T-helper 1 cell (primary cell): ENCODE measurements around the gene NUDT3.
"Not testable (repeated sequence)": the region's sequence is repeated elsewhere in the genome, so short reads cannot be mapped to it uniquely, and the experiment has no call there.

Source experiments
- DNase-seq, 5 donors: peaks; one replicate each; pipeline ENCODE4 v3.0.0-alpha.2; 2012 to 2020

NUDT3 gene

DNA sequence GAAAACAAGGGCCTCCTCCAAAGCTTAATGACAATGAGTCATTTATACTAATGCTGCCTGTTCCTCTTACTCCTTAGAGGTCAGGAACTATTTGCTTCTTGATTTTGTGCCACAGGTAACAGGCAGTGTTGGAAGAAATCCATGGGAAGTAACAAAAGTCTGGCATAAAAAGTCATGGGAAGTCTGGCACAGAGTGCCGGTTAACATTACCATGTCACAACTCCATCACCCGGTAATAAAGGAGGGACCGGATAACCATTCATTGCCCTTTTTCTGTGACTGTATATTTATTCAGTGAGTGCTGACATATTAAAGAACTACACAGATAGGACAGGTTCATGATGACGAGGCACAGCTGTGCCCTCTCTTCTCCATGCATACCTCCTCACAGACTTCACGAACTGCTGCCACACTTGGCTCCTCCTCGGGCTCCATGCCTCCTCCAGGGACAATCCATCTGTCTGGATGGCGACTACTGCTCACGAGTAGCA is 50.9 kb downstream of the NUDT3 start:
- DNase-seq, result no peak

DNA sequence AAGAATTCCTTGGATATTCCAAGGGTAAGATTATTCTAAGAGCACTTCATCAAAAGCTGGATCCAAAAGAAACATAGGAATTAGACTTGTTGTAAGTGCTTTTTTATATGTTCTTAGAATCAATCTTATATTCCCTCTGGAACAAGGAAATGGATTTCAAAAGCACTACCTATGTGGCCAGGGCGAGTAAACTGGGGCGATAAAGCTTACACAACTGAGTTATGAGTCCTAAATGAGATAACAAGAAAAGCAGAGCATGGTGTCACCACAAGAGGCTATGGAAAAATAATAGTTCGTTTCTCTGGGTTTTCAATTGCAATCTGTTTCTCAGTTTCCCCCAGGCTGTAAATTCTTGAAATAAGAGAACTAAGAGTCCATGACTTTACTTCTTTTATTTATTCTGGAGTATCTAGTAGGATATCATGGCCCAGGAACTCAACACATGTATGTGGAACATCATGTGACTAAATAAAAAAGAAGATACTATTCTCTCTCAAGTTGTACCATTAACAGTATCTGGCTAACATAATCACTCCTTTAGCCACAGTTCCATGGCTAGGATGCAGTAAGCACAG is 51.5 kb downstream of the NUDT3 start:
- DNase-seq, result no peak

DNA sequence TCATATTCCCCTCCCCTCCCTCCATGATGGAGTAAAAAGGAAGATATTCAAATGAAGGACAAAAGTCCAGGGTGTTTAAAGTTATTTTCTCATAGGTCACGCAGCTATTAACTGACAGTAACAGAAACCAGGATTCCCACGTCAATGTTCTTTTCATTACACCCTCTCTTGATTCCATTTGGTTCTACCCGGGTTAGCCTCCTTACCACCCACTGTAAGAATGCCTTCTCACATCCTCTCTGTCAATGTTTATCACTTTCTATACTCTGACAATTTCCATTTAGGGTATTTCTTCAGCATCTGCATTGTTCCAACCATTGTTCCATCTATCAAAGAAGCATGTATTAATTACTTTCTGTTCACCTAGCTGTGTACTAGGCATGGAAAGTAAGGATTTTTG is 52.1 kb downstream of the NUDT3 start:
- DNase-seq, result no peak

DNA sequence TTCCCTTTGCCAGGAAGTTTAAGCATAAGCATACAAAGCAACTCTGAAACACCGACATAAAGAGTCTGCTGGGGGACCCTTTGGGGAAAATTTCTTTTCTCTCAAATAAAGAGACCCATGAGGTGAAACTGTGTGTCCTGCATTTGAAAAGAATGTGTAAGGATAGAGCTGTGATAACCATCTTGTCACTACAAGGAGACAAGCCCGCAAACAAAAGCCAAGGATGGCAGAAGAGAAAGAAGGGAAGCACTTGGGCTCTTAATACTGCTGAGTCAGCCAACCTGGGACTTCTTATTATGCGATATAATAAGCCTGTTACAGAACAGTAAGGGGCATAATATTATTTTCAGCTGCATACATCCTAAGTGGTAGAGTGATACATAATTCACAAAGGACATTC is 52.5 kb downstream of the NUDT3 start:
- no peak for DNase-seq

GRCh38 chr6:34339432-34339831 is 53.0 kb downstream of the NUDT3 start:
- DNase-seq, result no peak

DNA sequence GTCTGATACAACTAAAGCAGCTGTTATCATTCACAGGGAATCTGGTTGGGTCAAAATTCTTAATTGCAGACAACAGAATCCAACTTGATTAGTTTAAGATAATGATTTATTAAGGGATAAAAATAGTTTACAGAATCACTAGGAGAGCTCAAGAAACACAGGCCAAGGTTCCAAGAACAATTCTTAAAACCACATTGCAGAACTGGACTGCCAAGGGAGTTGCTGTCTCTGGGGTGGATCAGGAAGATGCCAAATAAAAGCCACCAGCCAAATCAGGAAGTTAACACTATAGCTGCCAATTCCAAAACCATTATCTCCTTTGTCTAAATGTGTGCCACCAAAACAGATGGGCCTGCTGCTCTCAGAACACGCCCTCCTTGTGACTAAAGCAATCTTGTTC is 53.7 kb downstream of the NUDT3 start:
- no peak for DNase-seq

DNA sequence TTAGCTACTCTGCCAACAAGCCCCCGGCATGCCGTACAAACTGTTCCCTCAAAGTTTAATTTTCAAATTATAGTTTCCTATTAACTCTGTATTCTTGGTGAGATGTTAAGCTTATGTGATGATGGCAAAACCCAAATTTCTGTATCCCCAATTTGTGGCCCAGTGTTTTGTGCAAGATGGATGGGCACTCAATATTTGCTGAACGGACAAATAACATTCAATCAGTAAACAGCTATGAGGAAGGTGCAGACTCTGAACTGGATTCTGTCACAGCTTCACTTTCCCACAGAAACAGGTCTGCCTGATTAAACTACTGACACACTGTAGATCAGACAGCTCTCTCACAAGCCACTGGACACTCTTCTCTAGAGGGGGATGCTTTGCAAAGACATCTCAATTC is 54.1 kb downstream of the NUDT3 start:
- no peak for DNase-seq

- DNase-seq, result no peak
Observed at GRCh38 chr6:34334796-34335416, 57.6 kb downstream of the NUDT3 start.

- no peak for DNase-seq
Observed at GRCh38 chr6:34333858-34334257, 58.6 kb downstream of the NUDT3 start.

DNA sequence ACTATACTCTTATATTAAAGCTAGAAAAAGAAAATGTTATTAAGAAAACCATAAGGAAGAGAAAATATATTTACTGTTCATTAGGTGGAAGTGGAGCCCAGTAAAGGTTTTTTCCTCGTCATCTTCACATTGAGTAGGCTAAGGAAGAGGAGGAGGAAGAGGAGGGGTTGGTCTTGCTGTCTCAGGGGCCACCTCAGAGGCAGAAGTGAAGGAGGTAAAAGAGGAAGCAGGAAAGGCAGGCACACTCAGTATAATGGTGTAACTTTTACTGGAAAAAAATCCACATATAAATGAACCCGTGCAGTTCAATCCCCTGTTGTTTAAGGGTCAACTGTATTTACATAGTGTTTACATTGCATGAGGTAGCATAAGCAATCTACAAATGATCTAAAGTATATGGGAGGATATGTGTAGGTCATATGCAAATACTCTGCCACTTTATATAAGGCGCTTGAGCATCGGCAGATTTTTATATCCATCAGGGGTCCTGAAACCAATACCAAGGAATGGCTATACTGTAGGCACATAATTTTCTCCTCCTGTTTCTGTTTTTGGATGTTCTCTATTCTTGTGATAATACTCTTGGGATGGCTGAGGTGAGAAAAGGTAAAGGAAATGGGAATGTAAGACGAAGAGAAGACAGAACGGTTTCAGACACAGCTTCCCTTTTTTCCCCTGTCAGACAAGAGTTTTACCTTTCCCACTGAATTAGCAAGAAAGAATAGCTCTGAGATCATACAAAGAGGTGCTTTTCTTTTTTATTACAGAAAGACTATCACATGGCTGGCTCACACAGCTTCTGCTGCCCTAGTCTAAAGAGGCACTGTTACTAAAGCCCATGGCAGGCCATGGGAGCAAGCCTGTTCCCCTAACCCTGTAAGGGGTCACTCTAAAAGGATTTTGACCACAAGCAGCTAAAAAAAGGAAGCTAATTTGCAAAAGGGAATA is 59.9 kb downstream of the NUDT3 start:
- DNase-seq, result no peak

DNA sequence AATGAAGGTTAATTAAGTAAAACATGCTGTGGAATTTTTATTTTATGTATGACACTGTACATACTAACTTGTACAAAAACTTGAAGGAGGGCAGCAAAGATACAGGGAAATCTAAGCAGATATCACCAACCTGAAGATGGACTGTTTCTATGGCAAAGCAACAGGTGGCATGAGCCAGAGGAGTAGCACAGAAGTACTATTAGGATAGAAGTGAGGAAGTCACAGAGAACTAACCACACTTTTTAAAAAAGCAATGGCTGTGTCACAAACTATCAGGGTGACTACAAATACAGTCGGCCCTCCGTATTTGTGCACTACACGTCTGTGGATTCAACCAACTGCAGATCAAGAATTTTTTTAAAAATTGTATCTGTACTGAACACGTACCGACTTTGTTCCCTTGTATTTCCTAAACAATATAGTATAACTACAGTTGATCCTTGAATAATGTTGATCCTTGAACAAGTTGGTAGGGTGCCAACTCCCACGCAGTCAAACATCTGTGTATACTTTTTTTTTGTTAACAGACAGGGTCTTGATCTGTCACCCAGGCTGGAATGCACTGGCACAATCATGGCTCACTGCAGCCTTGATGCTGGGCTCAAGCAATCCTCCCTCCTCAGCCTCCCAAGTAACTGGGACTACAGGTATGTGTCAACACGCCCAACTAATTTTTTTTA is 61.0 kb downstream of the NUDT3 start:
- no peak for DNase-seq

GRCh38 chr6:34329814-34330213 is 62.7 kb downstream of the NUDT3 start:
- not testable (repeated sequence) for DNase-seq

DNA sequence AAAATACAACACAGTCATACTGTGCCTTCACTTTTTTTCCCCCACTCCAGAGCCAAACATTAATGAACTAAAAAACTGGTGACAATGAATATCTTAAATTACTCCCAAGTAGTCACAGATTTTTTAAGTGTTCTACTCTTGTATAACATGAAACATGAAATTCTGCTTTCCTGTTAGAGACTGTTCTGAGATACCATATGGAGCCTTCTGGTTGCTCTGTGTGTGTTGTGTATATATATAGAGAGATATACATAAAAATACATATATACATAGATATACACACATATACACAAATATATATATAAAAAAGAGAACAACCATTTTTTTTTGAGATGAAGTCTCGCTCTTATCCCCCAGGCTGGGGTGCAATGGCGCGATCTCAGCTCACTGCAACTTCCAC is 63.5 kb downstream of the NUDT3 start:
- no peak for DNase-seq

GRCh38 chr6:34327313-34328205 is 64.9 kb downstream of the NUDT3 start:
- DNase-seq, result not testable (repeated sequence)

GRCh38 chr6:34325633-34326032 is 66.8 kb downstream of the NUDT3 start:
- no peak for DNase-seq

GRCh38 chr6:34324738-34325444 is 67.6 kb downstream of the NUDT3 start:
- no peak for DNase-seq

- not testable (repeated sequence) for DNase-seq
Observed at GRCh38 chr6:34324221-34324620, 68.2 kb downstream of the NUDT3 start.

GRCh38 chr6:34323300-34323699 is 69.2 kb downstream of the NUDT3 start:
- no peak for DNase-seq

GRCh38 chr6:34322732-34323131 is 69.7 kb downstream of the NUDT3 start:
- DNase-seq, result no peak

GRCh38 chr6:34321821-34322220 is 70.6 kb downstream of the NUDT3 start:
- DNase-seq, result no peak

DNA sequence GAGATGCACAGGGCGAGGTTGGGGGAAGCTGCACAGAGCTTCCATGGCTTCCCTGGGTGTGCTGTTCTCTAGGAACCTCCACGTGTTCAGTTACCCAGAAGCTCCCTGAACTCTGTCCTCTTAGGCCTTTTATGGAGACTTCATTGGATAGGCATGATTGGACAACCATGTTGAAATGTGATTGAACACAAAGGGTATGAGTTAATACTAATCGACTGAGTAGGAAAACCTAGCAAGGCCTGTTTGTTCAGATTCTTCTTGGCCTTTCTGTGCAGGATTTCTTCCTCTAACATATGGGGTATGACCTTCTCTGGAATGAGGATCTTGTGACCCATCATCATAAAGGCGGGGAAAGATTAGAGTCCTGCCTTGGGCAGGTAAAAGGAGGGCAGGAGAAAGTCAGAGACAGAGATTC is 73.0 kb downstream of the NUDT3 start:
- DNase-seq, result no peak
